ENCODE data around the gene GDPD4. TPM values are rescaled to one million over a fixed set of nuclear protein-coding genes. Genes with fewer than 3 reads are reported as not detected.

The GDPD4 gene
- total and polyA plus RNA-seq, 9 of the 15 experiments (the other 6 are each of a cell fraction or from before 2014, with no cell fraction given), result 0.40 TPM; not detected in 8

GRCh38 chr11:77302752-77303151, 1.3 kb upstream of the GDPD4 start (continued):
- TF ChIP-seq ZNF224 (CRISPR knock-in tag; IDR thresholded peaks at IDR 0.05), result no peak
- no peak for TF ChIP-seq EHMT2 (IDR thresholded peaks at IDR 0.05)
- TF ChIP-seq CEBPG (CRISPR knock-in tag; IDR thresholded peaks at IDR 0.05), result no peak
- TF ChIP-seq CEBPG (tag; conservative IDR thresholded peaks at IDR 0.05 in 1 of 2, IDR thresholded peaks at IDR 0.05 in 1 of 2), result no peak
- TF ChIP-seq RFX5 (IDR thresholded peaks at IDR 0.05; ENCODE audit: low read depth, low read length), result no peak
- no peak for TF ChIP-seq SRSF7 (optimal IDR thresholded peaks at IDR 0.05; ENCODE audit: low read depth, low read length)
- TF ChIP-seq JUNB (CRISPR knock-in tag; conservative IDR thresholded peaks at IDR 0.05), result no peak
- TF ChIP-seq ZNF407 (IDR thresholded peaks at IDR 0.05; ENCODE audit: low read depth), result no peak
- 0 out of 2 replicates have a peak, but pooled peaks have one; percentile 47 for TF ChIP-seq OTX1 (CRISPR knock-in tag; IDR thresholded peaks at IDR 0.05)
- no peak for TF ChIP-seq ZNF324 (CRISPR knock-in tag; IDR thresholded peaks at IDR 0.05)
- no peak for TF ChIP-seq SAFB (IDR thresholded peaks at IDR 0.05; ENCODE audit: borderline replicate concordance, low read depth, low read length)
- TF ChIP-seq LARP7 (IDR thresholded peaks at IDR 0.05), result no peak
- TF ChIP-seq RFX1 (IDR thresholded peaks at IDR 0.05), result no peak
- TF ChIP-seq PRMT5 (CRISPR knock-in tag; IDR thresholded peaks at IDR 0.05), result no peak
- no peak for TF ChIP-seq HNRNPL (IDR thresholded peaks at IDR 0.05; ENCODE audit: low read depth, low read length)
- no peak for TF ChIP-seq SP2 (IDR thresholded peaks at IDR 0.05; ENCODE audit: extremely low read depth, low read depth, low read length, poor library complexity, severe bottlenecking)
- no peak for TF ChIP-seq E2F3 (CRISPR knock-in tag; IDR thresholded peaks at IDR 0.05)
- no peak; the same call in 1 of the 2 replicates for TF ChIP-seq PHB2 (IDR thresholded peaks at IDR 0.05; ENCODE audit: low read depth)
- no peak; the same call in 1 of the 2 replicates for TF ChIP-seq ARID3A (IDR thresholded peaks at IDR 0.05; ENCODE audit: borderline replicate concordance, low read depth, low read length)
- peak; percentile 57; the same call in 1 of the 2 replicates for TF ChIP-seq MEF2D (tag; conservative IDR thresholded peaks at IDR 0.05; ENCODE audit: low read depth)
- TF ChIP-seq CAMTA2 (CRISPR knock-in tag; conservative IDR thresholded peaks at IDR 0.05), result no peak
- no peak for TF ChIP-seq ZNF77 (CRISPR knock-in tag; IDR thresholded peaks at IDR 0.05)
- TF ChIP-seq NEUROD1 (IDR thresholded peaks at IDR 0.05; ENCODE audit: borderline replicate concordance, low read depth, low read length, partially characterized antibody), result no peak
- TF ChIP-seq CBFA2T3 (IDR thresholded peaks at IDR 0.05), result peak; percentile 92
